Stimulated activated CD4-positive, alpha-beta T cell treated with anti-CD3 and anti-CD28 coated beads, Interleukin-4, amount 100 ng/mL, for 1 hour (primary cell): Measurements from ENCODE around the gene C11orf68.

Experiments used
- DNase-seq: peaks from one replicate; pipeline ENCODE4 v3.0.0-alpha.2; 2020

C11orf68 gene

GRCh38 chr11:65888163-65888814 is 30.6 kb downstream of the C11orf68 start, which contains the start of gene FIBP:
Gene FIBP, minus strand, starts transcription at chr11:65888471. Its CDS starts 53 bp downstream, at chr11:65888418.
- peak; percentile 96 for DNase-seq

DNA sequence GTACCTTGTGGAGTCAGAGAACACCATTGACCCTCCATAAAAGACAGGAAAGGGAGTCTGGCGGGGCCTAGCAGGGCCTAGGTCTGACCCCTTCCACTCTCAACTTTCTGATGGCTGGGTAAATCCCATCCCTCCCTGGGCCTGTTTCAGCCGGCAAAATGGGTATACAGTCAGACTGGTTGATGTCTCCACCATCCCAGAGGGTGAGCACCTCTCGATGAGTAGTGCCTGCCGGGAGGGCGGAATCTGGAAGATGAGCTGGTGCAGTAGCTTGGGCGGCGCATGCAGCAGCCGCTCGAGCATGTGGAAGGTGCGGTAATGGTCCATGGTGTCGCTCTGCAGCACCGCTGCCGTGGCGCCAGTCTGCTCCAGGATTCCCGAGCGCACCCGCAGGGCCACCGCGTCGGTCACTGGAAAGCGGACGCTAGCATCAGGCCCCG is 31.1 kb downstream of the C11orf68 start:
- no peak for DNase-seq

DNA sequence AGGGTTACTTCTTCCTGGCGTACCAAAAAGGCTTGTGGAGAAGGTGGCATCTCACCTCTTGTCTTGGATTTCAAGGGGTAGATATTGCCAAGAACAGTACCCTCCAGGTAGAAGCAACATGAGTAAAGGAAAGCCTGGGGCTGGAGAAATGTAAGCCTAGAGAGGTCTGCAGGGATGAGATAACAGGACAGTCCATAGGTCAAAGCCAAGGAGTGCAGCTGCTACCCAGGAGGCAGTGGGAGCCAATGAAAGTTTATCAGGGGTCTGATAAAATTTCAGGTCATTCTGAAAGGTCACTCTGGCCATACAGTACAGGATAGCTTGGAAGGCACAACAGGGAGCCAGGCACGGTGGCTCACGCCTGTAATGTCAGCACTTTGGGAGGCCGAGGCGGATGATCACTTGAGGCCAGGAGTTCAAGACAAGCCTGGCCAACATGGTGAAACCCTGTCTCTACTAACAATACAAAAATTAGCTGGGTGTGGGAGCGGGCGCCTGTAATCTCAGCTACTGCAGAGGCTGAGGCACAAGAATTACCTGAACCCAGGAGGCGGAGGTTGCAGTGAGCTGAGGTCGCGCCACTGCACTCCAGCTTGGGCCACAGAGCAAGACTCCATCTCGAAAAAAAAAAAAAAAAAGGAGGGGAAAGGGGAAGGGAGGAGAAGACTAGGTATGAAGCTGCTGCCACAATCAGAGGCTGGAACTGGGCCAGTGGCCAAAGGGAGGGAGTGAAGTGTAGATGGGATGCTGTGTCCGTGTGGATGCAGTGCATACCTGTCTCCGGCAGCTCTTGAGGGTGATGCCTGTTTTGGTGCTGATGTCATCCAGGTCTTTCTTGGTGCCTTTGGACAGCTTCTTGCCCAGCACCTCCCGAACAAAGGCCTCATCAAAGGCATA is 31.8 kb downstream of the C11orf68 start:
- no peak for DNase-seq

DNA sequence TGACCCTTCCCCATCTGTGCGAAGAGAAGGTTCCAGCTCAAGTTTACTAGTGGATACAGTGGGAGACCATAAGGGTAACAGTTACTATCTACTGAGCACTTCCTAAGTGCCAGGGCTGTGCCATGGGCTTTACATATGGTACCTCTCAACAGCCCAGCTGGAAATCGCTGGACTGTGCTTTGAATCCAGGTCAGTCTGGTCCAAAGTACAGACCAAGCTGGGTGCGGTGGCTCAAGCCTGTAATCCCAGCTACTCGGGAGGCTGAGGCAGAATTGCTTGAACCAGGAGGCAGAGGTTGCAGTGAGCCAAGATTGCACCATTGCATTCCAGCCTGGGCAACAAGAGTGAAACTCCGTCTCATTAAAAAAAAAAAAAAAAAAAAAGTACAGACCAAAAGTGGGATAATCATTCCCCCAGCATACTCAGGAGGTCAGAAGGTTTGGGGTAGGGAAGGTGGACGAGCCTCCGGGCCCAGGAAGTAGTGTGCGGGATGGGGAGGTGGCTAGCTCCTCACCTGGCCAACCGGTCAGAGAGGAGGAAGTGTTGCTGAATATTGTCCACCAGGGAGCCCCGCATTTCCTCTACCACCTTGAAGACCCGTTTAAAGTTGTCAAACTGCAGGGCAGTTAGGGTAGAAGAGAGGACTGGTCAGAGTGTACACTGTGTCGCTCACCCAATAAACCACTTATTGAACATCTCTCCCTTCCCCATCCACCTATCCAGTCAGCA is 32.9 kb downstream of the C11orf68 start:
- no peak for DNase-seq

DNA sequence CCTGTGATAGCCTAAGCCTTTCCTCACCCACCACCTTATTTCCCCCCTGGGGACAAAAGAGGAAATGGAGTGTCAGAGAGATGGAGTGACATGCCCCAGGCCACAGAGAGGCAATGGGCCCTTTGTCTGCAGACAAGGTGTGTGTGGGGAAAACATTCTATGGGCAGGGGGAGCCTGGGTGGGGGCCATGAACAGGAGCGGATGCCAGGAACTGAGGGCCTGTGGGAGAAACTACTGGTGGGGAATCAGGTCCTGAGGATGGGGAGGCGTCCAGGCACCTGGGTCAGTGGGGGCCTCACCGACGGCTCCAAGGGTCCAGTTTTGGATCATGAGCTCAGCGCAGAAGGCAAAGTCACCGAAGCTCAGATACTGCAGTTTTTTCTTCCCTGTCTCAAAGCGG is 33.6 kb downstream of the C11orf68 start:
- no peak for DNase-seq

DNA sequence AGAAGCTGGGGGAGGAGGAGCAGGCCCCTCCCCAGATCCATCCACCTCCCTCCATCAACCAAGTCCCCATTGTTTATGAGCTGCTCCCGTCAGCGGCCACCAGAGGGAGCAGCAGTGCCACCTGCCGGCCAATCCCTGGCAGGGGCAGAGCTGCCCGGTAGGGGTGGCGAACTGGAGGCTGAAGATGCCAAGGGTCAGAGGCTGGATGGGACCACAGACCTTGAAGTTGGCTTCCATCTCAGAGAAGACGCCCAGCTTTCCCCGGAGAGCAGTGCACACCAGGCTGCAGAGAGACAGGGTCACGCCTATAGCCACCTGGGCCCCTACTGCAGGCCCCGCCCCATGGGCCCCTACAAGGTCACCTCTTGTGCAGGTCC is 34.2 kb downstream of the C11orf68 start:
- DNase-seq: peak; percentile 84

- no peak for DNase-seq
Observed at GRCh38 chr11:65883786-65884715, 34.8 kb downstream of the C11orf68 start.

- no peak for DNase-seq
Observed at GRCh38 chr11:65883058-65883761, 35.7 kb downstream of the C11orf68 start.

DNA sequence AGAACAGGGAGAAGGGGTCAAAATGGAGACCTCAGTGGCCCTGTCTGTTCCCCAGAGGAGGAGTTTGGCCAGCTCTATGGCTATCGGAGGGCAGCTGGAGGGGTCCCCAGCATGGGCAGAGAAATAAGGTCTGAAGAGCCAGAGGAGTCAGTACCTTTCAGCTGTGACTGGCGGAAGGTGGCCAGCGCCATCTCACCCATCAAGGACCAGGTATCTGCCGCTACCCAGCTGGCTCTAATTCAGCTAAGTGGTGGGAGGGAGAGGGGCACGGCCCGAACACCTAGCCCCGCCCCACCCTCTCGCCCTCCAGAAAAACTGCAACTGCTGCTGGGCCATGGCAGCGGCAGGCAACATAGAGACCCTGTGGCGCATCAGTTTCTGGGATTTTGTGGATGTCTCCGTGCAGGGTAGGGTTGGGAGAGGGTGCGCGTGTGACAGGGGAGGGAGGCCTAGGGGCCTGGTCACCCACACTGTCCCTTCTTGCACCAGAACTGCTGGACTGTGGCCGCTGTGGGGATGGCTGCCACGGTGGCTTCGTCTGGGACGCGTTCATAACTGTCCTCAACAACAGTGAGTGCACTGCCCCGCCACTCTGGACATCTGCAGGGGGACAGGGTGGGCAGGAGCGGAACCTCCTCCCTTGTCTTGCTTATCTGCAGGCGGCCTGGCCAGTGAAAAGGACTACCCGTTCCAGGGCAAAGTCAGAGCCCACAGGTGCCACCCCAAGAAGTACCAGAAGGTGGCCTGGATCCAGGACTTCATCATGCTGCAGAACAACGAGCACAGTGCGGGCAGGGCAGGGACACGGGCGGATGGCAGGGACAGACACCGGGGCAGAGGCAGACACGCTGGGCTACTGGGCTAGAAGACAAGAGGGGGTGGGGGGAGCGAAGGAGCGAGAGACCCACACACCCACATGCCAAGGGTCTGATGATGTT is 36.5 kb downstream of the C11orf68 start:
- DNase-seq: no peak

DNA sequence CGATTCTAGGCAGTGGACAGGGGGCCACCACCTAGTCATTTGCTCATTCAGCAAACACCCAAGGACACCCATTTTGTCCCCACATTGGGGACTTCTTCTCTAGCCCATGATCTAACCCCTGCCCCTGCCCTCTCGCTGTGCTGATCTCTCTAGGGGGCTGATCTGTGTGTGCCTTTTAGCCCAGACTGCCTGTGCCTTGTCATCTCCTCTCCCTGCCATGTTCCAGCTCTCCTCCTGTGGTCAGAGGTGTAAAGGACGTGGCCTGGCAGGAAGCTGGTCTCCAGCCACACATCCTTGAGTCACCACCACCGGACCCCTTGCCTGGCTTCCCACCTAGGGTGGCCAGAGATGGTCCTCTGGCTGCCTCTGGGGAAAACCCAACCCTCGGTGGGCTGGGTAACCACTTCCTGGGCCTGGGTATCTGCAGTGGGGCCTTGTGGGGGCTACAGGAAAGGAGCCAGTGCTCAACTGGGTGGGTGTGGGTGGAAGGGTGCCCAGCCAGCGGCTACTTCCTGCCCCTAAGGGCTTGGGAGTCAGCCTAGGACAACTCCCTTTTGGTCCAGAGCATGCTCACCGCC is 37.9 kb downstream of the C11orf68 start:
- no peak for DNase-seq

DNA sequence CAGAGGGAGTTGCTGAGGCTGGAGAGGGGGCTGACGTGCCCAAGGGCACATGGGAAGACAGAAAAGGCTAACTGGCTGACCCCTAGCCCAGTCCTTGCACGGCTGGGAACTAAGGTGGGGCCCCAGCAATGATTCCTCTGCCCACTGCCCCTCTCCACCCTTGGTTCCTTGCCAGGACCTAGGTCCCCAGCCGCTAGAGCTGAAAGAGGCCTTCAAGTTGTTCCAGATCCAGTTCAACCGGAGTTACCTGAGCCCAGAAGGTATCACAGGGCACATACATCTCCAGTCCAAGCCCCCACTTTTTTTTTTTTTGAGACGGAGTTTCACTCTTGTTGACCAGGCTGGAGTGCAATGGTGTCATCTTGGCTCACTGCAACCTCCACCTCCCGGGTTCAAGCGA is 38.8 kb downstream of the C11orf68 start:
- DNase-seq: no peak

GRCh38 chr11:65879617-65880016 is 39.2 kb downstream of the C11orf68 start, which contains the start of gene CTSW:
Gene CTSW, plus strand, starts transcription at chr11:65879837. Its CDS starts 18 bp downstream, at chr11:65879855.
- DNase-seq: no peak

- DNase-seq: peak; percentile 95
Observed at GRCh38 chr11:65873318-65874156, 45.3 kb downstream of the C11orf68 start.

DNA sequence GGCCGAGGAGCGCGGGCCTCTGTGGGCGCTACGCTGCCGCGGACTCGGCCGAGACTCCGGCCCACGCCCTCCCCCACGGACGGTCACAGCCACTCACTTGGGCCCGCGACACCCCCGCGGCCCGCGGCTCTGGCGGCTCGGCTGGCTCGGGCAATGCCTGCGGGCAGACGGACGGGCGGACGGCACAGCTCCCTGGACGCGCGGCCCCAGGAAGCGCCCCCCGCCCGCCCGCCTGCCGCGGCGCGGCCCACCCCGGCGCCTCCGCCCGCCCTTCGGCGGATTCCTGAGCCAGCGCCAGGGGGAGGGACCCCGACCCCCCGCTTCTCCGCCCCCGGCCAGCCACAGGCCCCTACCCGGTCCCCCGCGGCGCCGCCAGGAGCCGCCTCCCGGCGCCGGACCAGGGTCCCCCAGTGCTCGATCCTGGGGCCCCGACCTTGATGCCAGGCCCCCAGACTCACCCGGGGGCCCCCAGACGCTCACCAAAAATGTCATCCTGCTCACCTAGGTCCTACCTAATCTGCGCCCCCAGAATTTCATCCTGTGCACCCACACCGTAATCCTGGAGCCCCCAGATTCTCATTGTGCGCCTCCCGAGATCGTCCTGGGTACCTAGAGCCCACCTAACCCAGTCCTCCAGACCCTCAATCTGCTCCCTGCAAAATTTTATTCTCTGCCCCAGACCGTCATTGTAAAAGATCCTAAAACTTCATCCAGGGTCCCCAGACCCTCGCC is 46.1 kb downstream of the C11orf68 start, which contains the start of gene EFEMP2:
TSS of gene EFEMP2 (minus strand) at position 215 of the 732 bp plus-strand sequence. CDS start 446 bp downstream, outside the sequence.
- DNase-seq: no peak

DNA sequence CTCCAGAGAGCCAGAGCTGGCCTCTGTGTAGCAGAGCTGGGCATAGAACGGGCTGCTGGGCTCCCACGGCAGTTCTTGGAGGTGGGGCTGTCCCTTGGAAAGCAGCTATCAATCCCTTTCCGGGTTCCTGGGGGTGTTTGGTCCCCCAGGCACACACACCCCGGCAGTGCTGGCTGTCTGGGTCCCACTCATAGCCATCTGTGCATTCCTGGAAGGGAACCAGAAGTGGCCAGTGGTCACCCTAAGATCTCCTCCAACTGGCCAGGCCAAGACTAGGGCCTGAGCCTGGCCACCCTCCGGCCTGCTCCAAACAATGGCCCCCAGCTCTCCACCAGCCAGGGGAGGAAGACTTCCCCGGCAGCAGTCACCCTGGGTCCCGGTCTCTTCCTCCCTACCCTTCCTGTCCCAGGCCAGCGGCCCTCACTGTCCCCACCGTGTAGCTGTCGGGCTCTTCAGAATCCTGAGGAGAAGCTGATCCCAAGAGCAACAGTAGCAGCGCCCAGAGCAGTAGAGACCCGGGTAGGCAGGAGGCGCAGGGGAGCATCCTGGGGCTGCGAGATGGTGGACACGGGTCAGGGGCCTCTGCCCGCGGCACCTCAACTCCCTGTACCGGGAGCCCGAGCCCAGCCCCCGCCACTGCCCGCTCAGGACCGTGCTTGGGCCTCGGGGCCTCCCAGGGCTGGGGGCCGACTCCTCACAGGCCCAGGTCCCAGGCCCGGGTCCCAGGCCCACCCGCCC is 46.9 kb downstream of the C11orf68 start:
- no peak for DNase-seq

- DNase-seq: no peak
Observed at GRCh38 chr11:65870706-65871681, 47.9 kb downstream of the C11orf68 start.
